Chondrocyte (in vitro differentiated cells): Measurements from ENCODE around the gene RHOT2. TPM values are rescaled to one million over a fixed set of nuclear protein-coding genes. Genes with fewer than 3 reads are reported as not detected.

Experiments used
- DNase-seq: peaks from one replicate; pipeline ENCODE4 v3.0.0; 2021; ENCODE audit warnings: mixed read lengths, low spot score
- H3K27ac Mint-ChIP-seq: one replicate; pipeline ENCODE4 v1.8.0; 2021; ENCODE audit warnings: mild to moderate bottlenecking, moderate library complexity, mixed read lengths; ENCODE audit not compliant: unreplicated experiment
- H3K27me3 Mint-ChIP-seq: 2 replicates; pipeline ENCODE4 v1.8.0; 2021; ENCODE audit warnings: low read depth, mixed read lengths
- H3K36me3 Mint-ChIP-seq: 2 replicates; pipeline ENCODE4 v1.8.0; 2021; ENCODE audit warnings: low read depth, mixed read lengths
- H3K4me1 Mint-ChIP-seq: 2 replicates; pipeline ENCODE4 v1.8.0; 2021; ENCODE audit warnings: low read depth, mild to moderate bottlenecking, mixed read lengths
- H3K4me3 Mint-ChIP-seq: one replicate; pipeline ENCODE4 v1.8.0; 2021; ENCODE audit warnings: mild to moderate bottlenecking, moderate library complexity, mixed read lengths; ENCODE audit not compliant: unreplicated experiment
- H3K9me3 Mint-ChIP-seq: 2 replicates; pipeline ENCODE4 v1.8.0; 2021; ENCODE audit warnings: low read depth, mixed read lengths
- total RNA-seq: library from RNA; stranded (reverse); gene quantifications from 3 replicates; pipeline ENCODE4 v1.2.1, GENCODE V29; 2021
- TF ChIP-seq, protein P1 (sequence below): fragments of 200-600 bp; sonication (generic); IDR thresholded peaks from 2 replicates; pipeline ENCODE4 v1.5.0; 2021; ENCODE audit warnings: antibody characterized with exemption, mild to moderate bottlenecking, moderate library complexity

RHOT2 gene
- total RNA-seq, 1 donor from 2014 or later = 101 TPM

DNA sequence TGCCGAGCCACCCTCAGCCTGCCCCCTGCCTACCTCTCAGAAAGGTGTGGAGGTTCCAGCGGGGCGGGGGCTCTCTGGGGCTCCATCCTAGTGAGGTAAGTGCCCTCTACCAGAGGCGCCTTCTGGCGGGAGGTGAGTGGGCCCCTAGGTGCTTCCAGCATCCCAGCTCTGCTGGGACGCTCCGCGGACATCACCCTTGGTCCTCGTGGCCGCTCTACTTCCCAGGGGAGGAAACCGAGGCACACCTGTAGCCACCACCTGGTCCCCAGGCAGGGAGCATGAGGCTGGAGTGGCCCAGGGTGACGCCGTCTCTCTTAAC, 24.9 kb upstream of the RHOT2 start:
- H3K36me3 Mint-ChIP-seq = no peaks in the 10 kb centered on the region
- peak overlapping the region; percentile 66 for H3K4me3 Mint-ChIP-seq
- no peaks in the 10 kb centered on the region for H3K9me3 Mint-ChIP-seq
- TF ChIP-seq, protein P1, sequence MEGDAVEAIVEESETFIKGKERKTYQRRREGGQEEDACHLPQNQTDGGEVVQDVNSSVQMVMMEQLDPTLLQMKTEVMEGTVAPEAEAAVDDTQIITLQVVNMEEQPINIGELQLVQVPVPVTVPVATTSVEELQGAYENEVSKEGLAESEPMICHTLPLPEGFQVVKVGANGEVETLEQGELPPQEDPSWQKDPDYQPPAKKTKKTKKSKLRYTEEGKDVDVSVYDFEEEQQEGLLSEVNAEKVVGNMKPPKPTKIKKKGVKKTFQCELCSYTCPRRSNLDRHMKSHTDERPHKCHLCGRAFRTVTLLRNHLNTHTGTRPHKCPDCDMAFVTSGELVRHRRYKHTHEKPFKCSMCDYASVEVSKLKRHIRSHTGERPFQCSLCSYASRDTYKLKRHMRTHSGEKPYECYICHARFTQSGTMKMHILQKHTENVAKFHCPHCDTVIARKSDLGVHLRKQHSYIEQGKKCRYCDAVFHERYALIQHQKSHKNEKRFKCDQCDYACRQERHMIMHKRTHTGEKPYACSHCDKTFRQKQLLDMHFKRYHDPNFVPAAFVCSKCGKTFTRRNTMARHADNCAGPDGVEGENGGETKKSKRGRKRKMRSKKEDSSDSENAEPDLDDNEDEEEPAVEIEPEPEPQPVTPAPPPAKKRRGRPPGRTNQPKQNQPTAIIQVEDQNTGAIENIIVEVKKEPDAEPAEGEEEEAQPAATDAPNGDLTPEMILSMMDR = no peak
- no peak for DNase-seq
- peaks cover 8% of the 10 kb centered on the region for H3K4me1 Mint-ChIP-seq
- no peak overlapping the region for H3K27ac Mint-ChIP-seq
- no peaks in the 10 kb centered on the region for H3K27me3 Mint-ChIP-seq

DNA sequence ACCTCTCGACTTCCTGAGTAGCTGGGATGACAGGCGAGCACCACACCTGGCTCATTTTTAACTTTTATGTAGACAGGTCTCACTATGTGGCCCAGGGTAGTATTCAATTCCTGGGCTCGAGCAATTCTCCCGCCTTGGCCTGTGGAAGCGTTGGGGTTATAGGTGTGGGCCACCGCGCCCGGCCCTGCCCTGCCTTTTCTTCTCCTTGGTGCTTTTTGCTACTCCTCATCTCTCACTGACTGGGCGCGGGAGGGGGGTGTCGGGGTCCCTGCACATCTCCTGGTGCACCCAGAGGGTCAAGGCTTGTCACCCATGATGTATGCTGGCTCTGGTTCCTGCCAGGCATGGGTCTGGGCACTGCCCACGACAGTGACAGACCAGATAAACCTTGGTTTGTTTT, 23.4 kb upstream of the RHOT2 start:
- H3K36me3 Mint-ChIP-seq = no peaks in the 10 kb centered on the region
- H3K27ac Mint-ChIP-seq = peak overlapping the region; percentile 27
- no peaks in the 10 kb centered on the region for H3K27me3 Mint-ChIP-seq
- H3K4me1 Mint-ChIP-seq = peaks cover 14% of the 10 kb centered on the region
- peak overlapping the region; percentile 35 for H3K4me3 Mint-ChIP-seq
- DNase-seq = no peak
- TF ChIP-seq, protein P1 = no peak
- no peaks in the 10 kb centered on the region for H3K9me3 Mint-ChIP-seq

DNA sequence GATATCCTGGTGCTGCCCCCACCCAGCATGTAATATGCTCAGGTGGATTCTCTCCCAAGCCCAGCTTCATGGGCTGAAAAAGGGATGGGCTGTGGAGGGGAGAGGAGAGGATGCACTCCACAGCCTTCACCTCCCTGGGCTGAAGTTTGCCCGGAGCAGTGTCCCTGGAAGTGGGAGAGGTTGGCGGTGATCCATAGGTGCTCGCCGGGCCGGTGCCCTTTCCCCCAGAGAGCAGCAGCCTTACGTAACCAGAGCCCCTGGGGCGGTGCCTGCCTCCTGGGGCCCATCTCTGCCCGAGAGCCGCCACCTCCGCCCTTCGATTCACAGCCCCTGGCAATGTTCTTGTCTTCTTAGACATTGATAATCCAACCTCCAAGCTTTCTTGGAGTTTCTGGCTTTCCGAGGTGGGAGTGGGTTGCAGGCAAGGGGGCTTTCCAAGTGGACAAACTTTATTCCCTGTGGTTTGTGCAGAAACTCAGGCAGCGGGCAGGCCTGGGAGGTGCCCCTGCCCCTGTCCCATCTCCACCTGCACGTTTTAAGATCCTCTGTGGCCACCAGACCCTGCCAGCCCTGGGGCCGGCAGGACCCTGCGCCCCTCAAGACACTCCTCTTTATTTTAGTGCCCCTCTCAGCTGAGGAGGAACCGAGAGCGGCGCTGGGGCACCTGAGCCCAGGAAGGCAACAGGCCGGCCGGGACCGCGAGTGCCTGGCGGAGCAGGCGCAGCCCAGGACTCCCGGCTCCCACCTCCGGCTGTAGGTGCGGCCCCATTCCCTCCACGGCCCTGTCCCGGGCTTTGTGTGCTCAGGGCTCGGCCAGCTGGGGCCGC, 21.9 kb upstream of the RHOT2 start:
- H3K27me3 Mint-ChIP-seq = no peaks in the 10 kb centered on the region
- no peak overlapping the region for H3K4me3 Mint-ChIP-seq
- DNase-seq = no peak
- no peaks in the 10 kb centered on the region for H3K9me3 Mint-ChIP-seq
- H3K27ac Mint-ChIP-seq = no peak overlapping the region
- TF ChIP-seq, protein P1 = no peak
- H3K4me1 Mint-ChIP-seq = peaks cover 18% of the 10 kb centered on the region
- no peaks in the 10 kb centered on the region for H3K36me3 Mint-ChIP-seq

DNA sequence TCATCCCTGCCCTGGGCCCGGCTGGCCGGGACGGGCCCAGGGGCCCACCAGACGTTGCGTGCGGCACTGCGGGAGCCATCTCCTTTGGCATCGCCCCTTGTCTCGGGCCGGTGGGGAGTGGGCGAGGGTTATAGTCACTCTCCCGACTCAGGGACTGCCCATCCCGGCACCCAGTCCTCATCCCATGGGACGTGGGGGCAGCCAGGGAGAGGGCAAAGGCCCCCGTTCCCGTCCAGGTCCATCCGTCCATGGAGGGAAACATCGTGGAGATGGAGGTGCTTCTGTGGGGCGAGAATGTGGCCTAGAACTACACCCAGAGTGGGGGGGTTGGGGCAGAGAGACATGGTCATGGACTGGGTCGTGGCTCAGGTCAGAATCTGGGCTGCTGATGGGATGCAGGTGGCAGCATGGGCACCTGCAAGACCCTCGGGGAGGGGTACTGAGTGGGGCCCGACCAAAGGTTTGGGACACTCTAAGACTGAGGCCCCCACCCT, 21.2 kb upstream of the RHOT2 start:
- H3K4me3 Mint-ChIP-seq = no peak overlapping the region
- H3K4me1 Mint-ChIP-seq = peaks cover 18% of the 10 kb centered on the region
- TF ChIP-seq, protein P1 = no peak
- H3K27me3 Mint-ChIP-seq = no peaks in the 10 kb centered on the region
- H3K9me3 Mint-ChIP-seq = no peaks in the 10 kb centered on the region
- no peak for DNase-seq
- no peak overlapping the region for H3K27ac Mint-ChIP-seq
- no peaks in the 10 kb centered on the region for H3K36me3 Mint-ChIP-seq

DNA sequence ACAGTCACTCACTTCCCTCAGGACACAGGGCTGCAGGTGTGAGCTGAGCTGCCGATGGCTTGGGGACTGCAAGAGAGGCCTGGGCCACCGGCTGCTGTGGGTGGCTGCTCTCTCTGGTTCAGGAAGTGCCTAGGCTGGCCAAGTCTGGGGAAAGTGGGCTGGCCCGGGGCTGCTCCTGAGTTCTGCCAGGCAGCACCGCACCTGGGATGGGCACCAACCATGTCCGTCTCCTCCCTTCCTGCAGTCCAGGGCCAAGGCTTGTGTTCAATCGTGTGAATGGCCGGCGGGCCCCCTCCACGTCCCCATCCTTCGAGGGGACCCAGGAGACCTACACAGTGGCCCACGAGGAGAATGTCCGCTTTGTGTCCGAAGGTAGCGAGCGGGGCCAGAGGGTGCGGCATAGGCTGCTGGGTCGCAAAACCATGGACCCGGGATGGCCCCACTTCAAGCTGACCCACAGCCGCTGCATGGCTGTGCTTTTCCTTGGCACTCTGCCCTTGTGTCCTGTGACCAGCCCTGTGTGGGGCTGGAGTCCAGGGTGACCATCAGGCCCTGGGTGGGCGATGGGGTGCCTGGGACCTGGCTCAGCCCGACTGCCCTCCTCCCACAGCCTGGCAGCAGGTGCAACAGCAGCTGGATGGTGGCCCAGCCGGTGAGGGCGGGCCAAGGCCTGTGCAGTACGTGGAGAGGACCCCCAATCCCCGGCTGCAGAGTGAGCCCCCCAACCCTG, 20.6 kb upstream of the RHOT2 start:
- H3K9me3 Mint-ChIP-seq = no peaks in the 10 kb centered on the region
- no peaks in the 10 kb centered on the region for H3K27me3 Mint-ChIP-seq
- no peak for DNase-seq
- H3K27ac Mint-ChIP-seq = no peak overlapping the region
- peaks cover 18% of the 10 kb centered on the region for H3K4me1 Mint-ChIP-seq
- TF ChIP-seq, protein P1 = no peak
- H3K36me3 Mint-ChIP-seq = no peaks in the 10 kb centered on the region
- no peak overlapping the region for H3K4me3 Mint-ChIP-seq
